ENCODE data around the gene NAMPT. TPM values are rescaled to one million over a fixed set of nuclear protein-coding genes. Genes with fewer than 3 reads are reported as not detected.

The NAMPT gene
- total RNA-seq, 1 experiment from 2014 or later, result 364 TPM

DNA sequence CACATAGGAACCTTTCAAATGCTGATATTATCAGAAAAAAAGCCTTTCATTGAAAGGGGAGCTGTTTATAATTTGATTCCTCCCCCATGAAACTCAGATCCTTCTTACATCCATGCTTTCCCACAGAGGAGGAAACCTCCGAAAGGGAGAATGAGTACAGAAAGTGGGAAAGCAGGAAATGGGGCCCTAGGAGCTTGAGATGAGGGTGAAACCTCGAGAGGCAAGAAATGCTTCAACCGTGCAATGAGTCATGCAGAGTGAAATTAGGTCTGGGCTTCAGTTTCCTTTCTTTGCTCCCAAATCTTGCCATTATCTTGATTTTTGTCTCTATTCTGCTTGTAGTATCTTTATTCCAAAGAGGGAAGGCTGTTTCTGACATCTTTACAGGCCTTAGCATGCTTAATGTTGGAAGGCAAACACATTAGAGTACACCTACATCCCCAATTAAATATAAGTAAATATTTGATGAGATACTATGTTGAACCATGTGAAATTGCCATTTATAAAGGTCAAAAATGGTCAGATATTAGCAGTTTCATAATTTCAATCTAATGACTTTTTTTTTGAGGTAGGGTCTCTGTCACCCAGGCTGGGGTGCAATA is 79.1 kb downstream of the NAMPT start:
- Mint-ChIP-seq H3K36me3 (ENCODE audit: insufficient read depth, unreplicated experiment) (no peaks in the 10 kb centered on the region), H3K27ac (ENCODE audit: unreplicated experiment) (no peak overlapping the region), H3K4me1 (ENCODE audit: low read depth, unreplicated experiment) (no peaks in the 10 kb centered on the region), H3K4me3 (ENCODE audit: low read depth, unreplicated experiment) (no peak overlapping the region), H3K9me3 (ENCODE audit: low read depth, unreplicated experiment) (no peaks in the 10 kb centered on the region), H3K27me3 (ENCODE audit: unreplicated experiment) (no peaks in the 10 kb centered on the region)
- intact Hi-C loops (cut with micrococcal nuclease; ENCODE audit: unreplicated experiment), result no loop called here
- BruUV-seq (replicated peaks), result no TSS peak
- TF ChIP-seq, protein P1, sequence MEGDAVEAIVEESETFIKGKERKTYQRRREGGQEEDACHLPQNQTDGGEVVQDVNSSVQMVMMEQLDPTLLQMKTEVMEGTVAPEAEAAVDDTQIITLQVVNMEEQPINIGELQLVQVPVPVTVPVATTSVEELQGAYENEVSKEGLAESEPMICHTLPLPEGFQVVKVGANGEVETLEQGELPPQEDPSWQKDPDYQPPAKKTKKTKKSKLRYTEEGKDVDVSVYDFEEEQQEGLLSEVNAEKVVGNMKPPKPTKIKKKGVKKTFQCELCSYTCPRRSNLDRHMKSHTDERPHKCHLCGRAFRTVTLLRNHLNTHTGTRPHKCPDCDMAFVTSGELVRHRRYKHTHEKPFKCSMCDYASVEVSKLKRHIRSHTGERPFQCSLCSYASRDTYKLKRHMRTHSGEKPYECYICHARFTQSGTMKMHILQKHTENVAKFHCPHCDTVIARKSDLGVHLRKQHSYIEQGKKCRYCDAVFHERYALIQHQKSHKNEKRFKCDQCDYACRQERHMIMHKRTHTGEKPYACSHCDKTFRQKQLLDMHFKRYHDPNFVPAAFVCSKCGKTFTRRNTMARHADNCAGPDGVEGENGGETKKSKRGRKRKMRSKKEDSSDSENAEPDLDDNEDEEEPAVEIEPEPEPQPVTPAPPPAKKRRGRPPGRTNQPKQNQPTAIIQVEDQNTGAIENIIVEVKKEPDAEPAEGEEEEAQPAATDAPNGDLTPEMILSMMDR (IDR thresholded peaks at IDR 0.05; ENCODE audit: unreplicated experiment), result no peak
- CTCF ChIA-PET, result interaction anchor here (0.6 kb wide), 1 partner anchor 186 kb away, joined by 3 read pairs; no protein-coding TSS in a partner anchor
- no peak for DNase-seq

DNA sequence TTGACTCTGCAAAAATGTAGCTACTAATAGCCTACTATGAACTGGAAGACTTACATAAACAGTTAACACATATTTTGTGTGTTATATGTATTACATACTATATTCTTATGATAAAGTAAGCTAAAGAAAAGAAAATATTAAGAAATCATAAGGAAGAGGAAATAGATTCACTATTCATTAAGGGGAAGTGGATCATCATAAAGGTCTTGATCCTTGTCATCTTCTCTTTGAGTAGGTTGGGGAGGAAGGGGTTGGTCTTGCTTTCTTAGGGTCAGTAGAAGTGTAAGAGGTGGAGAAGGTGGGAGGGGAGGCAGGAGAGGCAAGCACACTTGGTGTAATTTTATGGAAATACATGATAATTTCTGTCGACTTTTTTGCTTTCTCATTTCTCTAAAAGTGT is 81.3 kb downstream of the NAMPT start:
- no peak overlapping the region for H3K27ac Mint-ChIP-seq (ENCODE audit: unreplicated experiment)
- BruUV-seq (replicated peaks), result no TSS peak
- no peaks in the 10 kb centered on the region for H3K27me3 Mint-ChIP-seq (ENCODE audit: unreplicated experiment)
- DNase-seq, result no peak
- no peaks in the 10 kb centered on the region for H3K4me1 Mint-ChIP-seq (ENCODE audit: low read depth, unreplicated experiment)
- no peaks in the 10 kb centered on the region for H3K9me3 Mint-ChIP-seq (ENCODE audit: low read depth, unreplicated experiment)
- intact Hi-C loops (cut with micrococcal nuclease; ENCODE audit: unreplicated experiment), result no loop called here
- CTCF ChIA-PET, result no interaction called here
- H3K4me3 Mint-ChIP-seq (ENCODE audit: low read depth, unreplicated experiment), result no peak overlapping the region
- no peaks in the 10 kb centered on the region for H3K36me3 Mint-ChIP-seq (ENCODE audit: insufficient read depth, unreplicated experiment)
- TF ChIP-seq, protein P1 (IDR thresholded peaks at IDR 0.05; ENCODE audit: unreplicated experiment), result no peak

- Mint-ChIP-seq H3K4me1 (ENCODE audit: low read depth, unreplicated experiment) (no peaks in the 10 kb centered on the region), H3K4me3 (ENCODE audit: low read depth, unreplicated experiment) (no peak overlapping the region), H3K27ac (ENCODE audit: unreplicated experiment) (no peak overlapping the region), H3K27me3 (ENCODE audit: unreplicated experiment) (no peaks in the 10 kb centered on the region), H3K36me3 (ENCODE audit: insufficient read depth, unreplicated experiment) (no peaks in the 10 kb centered on the region), H3K9me3 (ENCODE audit: low read depth, unreplicated experiment) (no peaks in the 10 kb centered on the region)
- intact Hi-C loops (cut with micrococcal nuclease; ENCODE audit: unreplicated experiment), result no loop called here
- TF ChIP-seq, protein P1 (IDR thresholded peaks at IDR 0.05; ENCODE audit: unreplicated experiment), result no peak
- no TSS peak for BruUV-seq (replicated peaks)
- CTCF ChIA-PET, result no interaction called here
- no peak for DNase-seq
These were observed 83.6 kb downstream of the NAMPT start for GRCh38 chr7:106201164-106201563.

DNA sequence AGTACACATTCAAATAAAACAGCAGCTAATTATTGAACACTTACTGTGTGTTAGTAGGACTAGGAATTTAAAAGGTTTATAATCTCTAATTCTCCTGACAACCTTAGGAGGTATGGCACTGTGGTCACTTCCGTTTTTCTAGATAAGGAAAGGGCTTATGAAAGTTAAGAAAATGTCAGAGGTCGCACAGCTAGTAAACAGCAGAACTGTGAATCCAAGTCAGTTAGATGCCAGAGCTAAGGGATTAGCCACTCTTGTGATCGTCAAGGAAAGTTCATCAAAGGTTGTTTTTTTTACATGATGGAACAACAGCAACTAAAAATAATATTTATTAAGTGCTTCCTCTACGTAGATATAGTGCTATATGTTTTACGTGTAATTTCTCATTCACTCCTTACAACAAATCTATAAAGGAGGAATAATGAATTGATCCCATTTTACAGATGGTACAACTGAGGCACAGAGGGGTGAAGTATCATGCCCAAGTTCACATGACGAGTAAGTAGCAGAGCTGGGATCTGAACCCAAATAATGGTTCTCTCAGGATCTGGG is 84.9 kb downstream of the NAMPT start:
- intact Hi-C loops (cut with micrococcal nuclease; ENCODE audit: unreplicated experiment), result loop anchor here (5.0 kb wide), 1 partner anchor 62 kb away; no protein-coding TSS in a partner anchor
- no TSS peak for BruUV-seq (replicated peaks)
- CTCF ChIA-PET, result no interaction called here

More for the DNA sequence above, 84.9 kb downstream of the NAMPT start:
- H3K27ac Mint-ChIP-seq (ENCODE audit: unreplicated experiment), result no peak overlapping the region
- no peaks in the 10 kb centered on the region for H3K9me3 Mint-ChIP-seq (ENCODE audit: low read depth, unreplicated experiment)
- TF ChIP-seq, protein P1 (IDR thresholded peaks at IDR 0.05; ENCODE audit: unreplicated experiment), result no peak
- no peaks in the 10 kb centered on the region for H3K36me3 Mint-ChIP-seq (ENCODE audit: insufficient read depth, unreplicated experiment)
- no peak for DNase-seq
- no peaks in the 10 kb centered on the region for H3K27me3 Mint-ChIP-seq (ENCODE audit: unreplicated experiment)
- H3K4me3 Mint-ChIP-seq (ENCODE audit: low read depth, unreplicated experiment), result no peak overlapping the region
- H3K4me1 Mint-ChIP-seq (ENCODE audit: low read depth, unreplicated experiment), result no peaks in the 10 kb centered on the region

Measured in Calu3 (cell line).